ENCODE measurements around the gene DEXI.

Gene DEXI
- total RNA-seq = 12.5 to 18.2 reads per million in 2 donors

DNA sequence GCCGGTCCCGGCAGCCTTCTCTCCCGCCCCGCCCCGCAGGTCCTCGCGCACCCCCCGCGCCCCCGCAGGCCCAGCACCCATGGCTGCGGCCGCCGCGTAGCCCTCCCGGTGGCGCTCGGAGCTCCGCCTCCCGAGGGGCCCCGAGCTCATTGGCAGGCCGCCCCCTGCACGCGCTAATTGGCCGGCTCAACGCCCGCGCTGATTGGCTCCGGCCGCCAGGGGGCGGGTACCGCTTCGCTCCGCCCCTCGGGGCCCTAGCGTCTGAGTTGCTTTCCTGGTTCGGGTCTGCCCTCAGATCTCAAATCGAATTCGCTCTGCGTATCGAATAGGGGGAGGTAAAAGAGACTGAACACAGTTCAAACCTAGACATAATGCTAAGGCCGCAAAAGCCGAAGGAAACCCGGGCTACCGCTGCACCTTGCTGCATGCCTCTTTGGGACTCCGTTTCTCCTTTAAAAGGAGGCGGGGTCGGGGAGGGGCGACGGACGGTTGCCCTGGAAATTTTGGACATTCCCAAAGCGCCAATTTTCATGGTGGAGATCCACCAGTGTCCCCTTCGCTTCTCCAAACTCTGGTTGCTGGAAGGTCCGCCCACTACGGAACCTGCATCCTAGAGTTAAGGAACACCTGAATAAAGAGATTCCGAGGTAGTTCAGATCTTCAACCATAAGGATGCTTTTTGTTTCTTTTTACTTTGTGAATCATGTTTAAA, at the start of gene DEXI:
DEXI (minus strand) TSS at position 117 of the 712 bp plus-strand sequence. CDS start 463 bp downstream, outside the sequence.
- DNase-seq = peak; percentile 90 to 93 (median 92)

- DNase-seq = no peak
Observed at GRCh38 chr16:10990378-10990777, 48.1 kb upstream of the DEXI start.

- no peak for DNase-seq
Observed at GRCh38 chr16:10989559-10989958, 47.3 kb upstream of the DEXI start.

GRCh38 chr16:10988879-10989278, 46.6 kb upstream of the DEXI start:
- DNase-seq = no peak

- peak in 3 of 5 experiments; percentile 10 to 95 (median 54) for DNase-seq
Observed at GRCh38 chr16:10988164-10988803, 46.0 kb upstream of the DEXI start.

DNA sequence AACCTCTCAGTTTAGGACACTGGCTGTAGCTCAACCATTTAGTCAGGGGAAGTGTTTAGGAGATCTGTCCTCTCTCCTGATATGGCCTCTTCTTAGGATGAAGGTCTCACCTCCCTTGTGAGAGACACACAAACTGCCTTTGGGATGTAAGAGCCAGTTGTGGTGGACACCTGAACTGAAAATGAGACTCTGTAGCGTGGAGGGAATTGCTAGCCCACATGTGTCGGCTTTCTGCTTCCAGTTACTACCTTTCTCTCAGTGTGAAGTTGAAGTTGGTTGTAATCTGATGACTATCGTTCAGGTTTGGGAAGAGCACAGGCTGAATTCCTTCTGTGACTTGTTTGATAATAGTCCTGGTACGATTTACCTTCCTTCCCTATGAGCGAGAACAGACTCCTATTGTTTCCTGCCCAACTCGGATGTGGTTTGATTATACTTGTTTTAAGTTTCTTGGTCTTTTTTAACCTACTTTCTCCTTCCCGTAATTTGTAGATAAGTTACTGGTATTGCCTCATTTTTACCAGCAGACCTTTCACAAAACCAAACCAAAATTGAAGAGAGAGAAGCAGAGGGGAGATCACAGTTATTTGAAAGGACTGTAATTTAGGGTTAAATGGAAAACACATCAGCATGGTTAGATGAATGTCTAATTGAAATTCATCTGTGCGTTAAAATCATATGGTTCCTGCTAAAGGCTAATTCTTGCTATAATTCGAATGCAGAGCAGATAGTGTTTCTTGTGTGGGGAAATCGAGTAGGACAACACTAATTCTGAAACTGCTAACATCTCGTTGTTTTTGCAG, 45.3 kb upstream of the DEXI start:
- peak in 1 of 5 experiments; percentile 74 for DNase-seq

DNA sequence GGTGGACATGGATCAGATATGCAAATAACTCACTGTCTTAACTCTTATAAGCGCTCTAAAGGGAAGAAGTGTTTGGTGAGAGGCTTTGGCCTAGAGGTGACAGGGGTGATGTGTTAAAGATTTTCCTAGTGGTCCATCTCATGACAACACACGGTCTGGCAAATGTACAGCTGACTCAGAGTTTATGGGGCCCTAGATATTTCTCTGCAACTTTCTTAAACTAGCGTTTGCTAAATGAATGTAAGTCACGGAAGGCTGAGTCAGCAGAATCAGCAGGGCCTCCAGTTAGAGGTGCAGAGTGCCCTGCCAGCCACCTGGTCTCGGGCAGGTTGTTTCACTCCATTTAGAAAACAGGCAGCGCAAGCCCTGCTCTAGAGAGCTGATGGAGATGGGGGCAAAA, 42.2 kb upstream of the DEXI start:
- peak in 1 of 5 experiments; percentile 64 for DNase-seq

DNA sequence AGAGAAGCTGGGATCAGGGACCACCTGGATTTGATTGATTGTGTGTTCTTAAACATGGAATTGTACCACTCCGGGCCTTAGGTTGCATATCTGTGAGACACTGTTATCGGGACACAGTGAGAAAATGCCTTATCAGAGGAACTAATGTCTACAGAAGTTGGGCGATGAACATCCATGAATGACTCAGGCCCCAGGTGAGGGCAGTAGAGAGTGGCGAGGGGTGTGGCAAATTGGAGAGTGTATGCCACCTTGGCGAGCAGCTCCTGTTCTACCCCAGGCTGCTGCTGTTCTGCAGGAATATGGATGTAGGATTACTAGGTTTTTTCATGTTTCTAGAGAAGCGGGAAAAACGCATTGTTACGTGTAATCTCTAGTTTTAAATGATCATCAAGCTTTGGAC, 40.9 kb upstream of the DEXI start:
- peak in 1 of 5 experiments; percentile 58 for DNase-seq

GRCh38 chr16:10982465-10983150, 40.3 kb upstream of the DEXI start:
- DNase-seq = peak in 1 of 5 experiments; percentile 70

GRCh38 chr16:10981697-10982216, 39.5 kb upstream of the DEXI start:
- DNase-seq = peak in 2 of 5 experiments; percentile 9 to 90

DNA sequence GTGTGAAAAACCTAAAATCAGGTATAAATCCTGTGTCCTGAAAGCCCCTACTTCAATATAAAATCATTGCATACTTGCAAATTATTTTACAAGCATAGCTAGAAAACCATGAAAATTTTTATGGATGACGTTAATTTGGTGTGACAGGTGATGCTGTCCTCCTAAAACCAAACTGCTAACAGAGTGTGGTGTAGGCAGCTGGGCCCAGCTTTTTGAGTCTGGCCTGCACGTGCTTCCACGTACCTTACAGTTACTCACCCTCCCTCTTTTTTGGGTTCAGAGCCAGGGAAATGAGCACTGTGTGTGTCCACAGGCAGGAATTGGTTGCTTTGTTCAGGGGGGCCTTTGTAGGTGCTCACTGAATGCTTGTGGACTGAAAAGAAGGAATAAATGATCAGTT, 38.5 kb upstream of the DEXI start:
- no peak for DNase-seq

- DNase-seq = no peak
Observed at GRCh38 chr16:10979717-10980601, 37.7 kb upstream of the DEXI start.

DNA sequence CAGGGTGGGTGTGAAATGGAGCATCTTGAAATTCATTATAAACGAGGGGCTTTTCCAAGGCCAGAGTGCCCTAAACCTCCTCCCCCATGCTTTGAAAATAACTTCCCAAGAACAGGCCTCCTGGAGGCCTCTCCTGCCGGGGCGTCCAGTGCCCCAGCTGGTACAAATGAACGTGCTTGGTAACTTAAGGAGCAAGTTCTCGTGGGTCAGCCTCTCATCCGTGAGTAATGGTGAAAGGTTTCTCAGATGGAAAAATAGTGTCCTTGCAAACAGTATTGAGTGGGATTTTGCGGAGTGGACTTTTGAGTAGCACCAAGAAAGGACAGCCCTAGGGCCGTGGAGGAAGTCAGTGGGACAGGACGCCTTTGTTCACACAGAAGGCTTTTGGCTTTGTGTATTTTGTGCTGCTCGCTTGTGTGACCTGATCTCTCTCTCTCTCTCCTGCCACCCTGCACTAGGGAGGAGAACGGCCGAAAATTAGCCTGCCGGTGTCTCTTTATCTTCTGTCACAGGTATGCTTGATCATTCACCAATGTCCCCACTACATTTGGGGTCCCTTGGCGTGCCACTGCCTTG, 36.7 kb upstream of the DEXI start:
- DNase-seq = no peak

GRCh38 chr16:10978124-10978523, 35.9 kb upstream of the DEXI start:
- DNase-seq = no peak

- DNase-seq = no peak
Observed at GRCh38 chr16:10976634-10977033, 34.4 kb upstream of the DEXI start.

DNA sequence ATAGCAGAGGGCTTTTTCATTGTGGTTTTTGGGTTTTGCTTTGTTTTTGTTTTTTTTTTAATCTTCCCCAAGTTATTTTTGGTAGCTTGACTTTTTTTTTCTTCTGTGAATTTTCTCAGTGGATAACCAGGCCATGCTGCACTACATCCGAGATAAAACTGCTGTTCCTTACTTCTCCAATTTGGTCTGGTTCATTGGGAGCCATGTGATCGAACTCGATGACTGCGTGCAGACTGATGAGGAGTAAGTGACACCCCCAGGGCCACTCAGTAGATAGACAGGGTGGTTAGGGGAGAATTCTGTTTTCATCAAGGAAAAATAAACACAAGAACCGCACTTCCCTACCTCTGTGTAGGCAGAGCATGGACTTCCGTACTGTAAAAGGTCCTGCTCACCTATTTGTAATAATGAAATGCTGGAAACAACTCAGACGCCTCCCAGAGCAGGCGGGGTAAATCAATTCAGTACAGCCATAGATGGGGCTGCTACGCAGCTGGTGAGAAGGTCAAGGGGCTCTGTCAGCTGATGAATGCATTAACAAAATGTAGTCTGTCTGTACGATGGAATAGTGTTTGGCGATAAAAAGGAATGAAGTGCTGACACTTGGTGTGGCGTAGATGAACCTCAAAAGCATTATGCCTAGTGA, 30.7 kb upstream of the DEXI start:
- no peak for DNase-seq

- no peak for DNase-seq
Observed at GRCh38 chr16:10972108-10972818, 30.0 kb upstream of the DEXI start.

GRCh38 chr16:10971560-10971961, 29.3 kb upstream of the DEXI start:
- DNase-seq = peak in 2 of 5 experiments; percentile 21 to 72

DNA sequence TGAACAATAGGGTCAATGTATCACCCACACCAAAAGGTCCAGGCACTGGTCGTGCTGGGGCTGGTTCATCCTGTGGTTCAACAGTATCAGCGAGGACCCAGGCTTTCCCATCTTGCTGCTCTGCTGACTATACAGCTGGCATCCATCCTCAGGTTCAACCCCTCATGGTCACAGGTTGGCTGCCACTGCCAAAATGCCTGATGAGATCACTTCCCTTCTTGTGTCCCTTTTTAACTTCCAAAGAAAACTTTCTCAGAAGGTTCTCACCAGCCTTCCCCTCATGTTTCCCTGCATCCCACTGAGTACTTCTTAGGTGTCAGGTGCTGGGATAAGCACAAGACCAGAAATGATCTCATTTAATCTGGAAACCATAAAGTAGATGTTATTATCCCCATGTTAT, 27.8 kb upstream of the DEXI start:
- no peak for DNase-seq

DNA sequence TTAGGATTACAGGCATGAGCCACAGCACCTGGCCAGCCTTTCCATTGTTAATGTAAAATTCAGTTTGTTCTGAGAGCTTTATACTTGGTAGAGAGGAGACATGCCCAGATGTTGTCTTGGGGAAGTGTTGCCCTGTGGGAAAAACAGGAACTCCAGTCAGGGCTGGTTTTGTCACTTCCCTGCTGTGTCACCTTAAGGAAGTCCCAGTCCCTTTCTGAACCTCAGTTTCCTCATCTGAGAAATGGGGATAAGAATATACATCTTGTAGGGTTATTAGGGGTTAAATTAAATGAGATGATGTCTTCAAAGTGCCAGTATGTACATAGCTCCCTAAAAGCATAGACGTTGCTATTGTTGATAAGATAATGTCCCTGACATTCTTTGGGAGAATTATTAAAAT, 27.3 kb upstream of the DEXI start:
- DNase-seq = no peak

All from T-helper 2 cell (primary cell).